Measurements from ENCODE around the gene FHL2.

DNA sequence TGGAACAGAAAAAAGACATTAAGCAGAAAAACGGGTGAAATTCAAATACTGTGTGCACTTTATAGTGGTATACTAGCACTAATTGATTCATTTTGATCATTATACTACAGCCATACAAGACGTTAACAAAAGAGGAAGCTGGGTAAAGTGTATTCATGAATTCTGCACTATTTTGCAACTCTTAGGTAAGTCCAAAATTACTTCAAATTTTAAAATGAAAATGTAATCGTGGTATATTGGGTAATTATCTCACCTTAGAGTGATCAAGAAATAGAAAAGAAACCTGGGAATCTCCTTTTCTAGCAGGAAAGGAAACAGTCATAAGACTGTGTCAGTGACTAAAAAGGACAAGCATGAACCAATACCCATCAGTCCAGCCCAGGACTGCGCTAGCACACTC, 74.8 kb downstream of the FHL2 start:
- TF ChIP-seq, protein P1, sequence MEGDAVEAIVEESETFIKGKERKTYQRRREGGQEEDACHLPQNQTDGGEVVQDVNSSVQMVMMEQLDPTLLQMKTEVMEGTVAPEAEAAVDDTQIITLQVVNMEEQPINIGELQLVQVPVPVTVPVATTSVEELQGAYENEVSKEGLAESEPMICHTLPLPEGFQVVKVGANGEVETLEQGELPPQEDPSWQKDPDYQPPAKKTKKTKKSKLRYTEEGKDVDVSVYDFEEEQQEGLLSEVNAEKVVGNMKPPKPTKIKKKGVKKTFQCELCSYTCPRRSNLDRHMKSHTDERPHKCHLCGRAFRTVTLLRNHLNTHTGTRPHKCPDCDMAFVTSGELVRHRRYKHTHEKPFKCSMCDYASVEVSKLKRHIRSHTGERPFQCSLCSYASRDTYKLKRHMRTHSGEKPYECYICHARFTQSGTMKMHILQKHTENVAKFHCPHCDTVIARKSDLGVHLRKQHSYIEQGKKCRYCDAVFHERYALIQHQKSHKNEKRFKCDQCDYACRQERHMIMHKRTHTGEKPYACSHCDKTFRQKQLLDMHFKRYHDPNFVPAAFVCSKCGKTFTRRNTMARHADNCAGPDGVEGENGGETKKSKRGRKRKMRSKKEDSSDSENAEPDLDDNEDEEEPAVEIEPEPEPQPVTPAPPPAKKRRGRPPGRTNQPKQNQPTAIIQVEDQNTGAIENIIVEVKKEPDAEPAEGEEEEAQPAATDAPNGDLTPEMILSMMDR (IDR thresholded peaks at IDR 0.05), result no peak
- no peak for TF ChIP-seq EZH2 (IDR thresholded peaks at IDR 0.05; ENCODE audit: borderline replicate concordance, insufficient read depth, low read depth, low read length, poor library complexity, severe bottlenecking)

All from B cell (primary cell).